HEK293T (cell line): Measurements from ENCODE around the gene ZNF771.

ENCODE experiments used
- ARNT ChIP-seq: fragments of 450-650 bp; IDR thresholded peaks from 2 replicates; pipeline ENCODE4 v1.6.1; 2017; ENCODE audit warnings: mild to moderate bottlenecking
- BHLHE40 ChIP-seq: fragments of 450-650 bp; IDR thresholded peaks from 2 replicates; pipeline ENCODE4 v1.6.1; 2016; ENCODE audit warnings: mild to moderate bottlenecking, moderate library complexity, borderline replicate concordance
- ELF4 ChIP-seq: fragments of 450-650 bp; IDR thresholded peaks from 2 replicates; pipeline ENCODE4 v1.6.1; 2017; ENCODE audit warnings: antibody characterized with exemption
- FOXA1 ChIP-seq: fragments of 450-650 bp; IDR thresholded peaks from 2 replicates; pipeline ENCODE4 v1.6.1; 2016; ENCODE audit warnings: mild to moderate bottlenecking
- FOXM1 ChIP-seq: fragments of 450-650 bp; IDR thresholded peaks from 2 replicates; pipeline ENCODE4 v1.6.1; 2017; ENCODE audit warnings: mild to moderate bottlenecking, borderline replicate concordance
- HDGF ChIP-seq: fragments of 450-650 bp; IDR thresholded peaks from 2 replicates; pipeline ENCODE4 v1.6.1; 2017; ENCODE audit warnings: antibody characterized with exemption, borderline replicate concordance
- LEF1 ChIP-seq: fragments of 450-650 bp; IDR thresholded peaks from 2 replicates; pipeline ENCODE4 v1.6.1; 2017; ENCODE audit warnings: mild to moderate bottlenecking, borderline replicate concordance
- NFRKB ChIP-seq: fragments of 450-650 bp; IDR thresholded peaks from 2 replicates; pipeline ENCODE4 v1.6.1; 2016; ENCODE audit warnings: mild to moderate bottlenecking, moderate library complexity
- SP1 ChIP-seq: fragments of 450-650 bp; IDR thresholded peaks from 2 replicates; pipeline ENCODE4 v1.6.1; 2017
- TARDBP ChIP-seq: fragments of 450-650 bp; IDR thresholded peaks from 2 replicates; pipeline ENCODE4 v1.6.1; 2016
- TF ChIP-seq, protein P1 (sequence below): fragments of 450-650 bp; IDR thresholded peaks from 2 replicates; pipeline ENCODE4 v1.6.1; 2016

DNA sequence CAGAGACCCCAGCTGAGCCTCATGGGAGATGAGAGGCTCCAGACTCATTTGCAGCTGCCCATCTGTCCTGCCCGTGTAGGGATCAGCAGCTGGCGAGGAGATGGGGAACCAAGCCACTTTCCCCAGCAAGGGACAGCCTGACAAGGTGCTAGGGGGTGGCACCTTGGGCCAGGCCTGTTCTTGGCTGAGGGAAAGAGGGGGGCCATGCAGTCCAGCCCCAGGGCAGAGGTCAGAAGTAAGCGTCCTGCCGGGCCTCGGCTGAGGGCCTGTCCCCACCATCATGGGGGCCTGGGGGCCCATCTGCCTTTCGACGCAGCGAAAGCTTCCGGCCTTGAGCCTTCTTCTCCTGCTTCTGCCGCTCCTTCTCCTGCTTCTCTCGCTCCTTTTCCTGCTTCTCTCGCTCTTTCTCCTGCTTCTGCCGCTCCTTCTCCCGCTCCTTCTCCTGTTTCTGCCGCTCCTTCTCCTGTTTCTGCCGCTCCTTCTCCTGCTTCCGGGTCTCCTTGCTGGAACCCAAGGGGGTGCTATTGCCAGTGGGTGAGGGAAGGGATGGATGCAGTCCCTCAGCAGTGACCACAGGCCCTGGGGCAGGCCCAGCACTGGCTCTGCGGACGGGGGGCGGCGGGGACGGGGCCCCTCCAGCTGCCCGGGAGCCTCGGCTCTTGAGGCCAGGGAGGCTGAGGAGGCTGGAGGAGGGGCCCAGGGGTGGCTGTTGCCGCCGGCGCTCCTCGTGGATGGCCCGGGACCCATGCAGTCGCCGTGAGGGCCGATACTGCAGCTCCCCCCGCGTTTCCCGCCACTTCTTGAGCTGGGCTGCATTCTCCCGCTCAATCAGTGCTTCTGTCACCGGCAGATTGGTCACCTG lies 49.5 kb upstream of the ZNF771 start:
- TF ChIP-seq HDGF, result no peak
- TF ChIP-seq TARDBP, result no peak
- no peak for TF ChIP-seq LEF1
- no peak for TF ChIP-seq BHLHE40
- TF ChIP-seq NFRKB, result no peak
- no peak for TF ChIP-seq FOXA1
- TF ChIP-seq FOXM1, result no peak
- no peak for TF ChIP-seq SP1
- TF ChIP-seq ELF4, result no peak
- no peak for TF ChIP-seq ARNT
- TF ChIP-seq, protein P1, sequence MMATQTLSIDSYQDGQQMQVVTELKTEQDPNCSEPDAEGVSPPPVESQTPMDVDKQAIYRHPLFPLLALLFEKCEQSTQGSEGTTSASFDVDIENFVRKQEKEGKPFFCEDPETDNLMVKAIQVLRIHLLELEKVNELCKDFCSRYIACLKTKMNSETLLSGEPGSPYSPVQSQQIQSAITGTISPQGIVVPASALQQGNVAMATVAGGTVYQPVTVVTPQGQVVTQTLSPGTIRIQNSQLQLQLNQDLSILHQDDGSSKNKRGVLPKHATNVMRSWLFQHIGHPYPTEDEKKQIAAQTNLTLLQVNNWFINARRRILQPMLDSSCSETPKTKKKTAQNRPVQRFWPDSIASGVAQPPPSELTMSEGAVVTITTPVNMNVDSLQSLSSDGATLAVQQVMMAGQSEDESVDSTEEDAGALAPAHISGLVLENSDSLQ, result no peak
